ENCODE measurements around the gene PDE11A.

PDE11A gene

GRCh38 chr2:177726931-177727348, 345.6 kb downstream of the PDE11A start:
- DNase-seq (ENCODE audit: low read depth in 2 of 2): no peak

- DNase-seq (ENCODE audit: low read depth in 2 of 2): peak; percentile 1 to 2
Measured at GRCh38 chr2:177724398-177725287, 347.9 kb downstream of the PDE11A start.

DNA sequence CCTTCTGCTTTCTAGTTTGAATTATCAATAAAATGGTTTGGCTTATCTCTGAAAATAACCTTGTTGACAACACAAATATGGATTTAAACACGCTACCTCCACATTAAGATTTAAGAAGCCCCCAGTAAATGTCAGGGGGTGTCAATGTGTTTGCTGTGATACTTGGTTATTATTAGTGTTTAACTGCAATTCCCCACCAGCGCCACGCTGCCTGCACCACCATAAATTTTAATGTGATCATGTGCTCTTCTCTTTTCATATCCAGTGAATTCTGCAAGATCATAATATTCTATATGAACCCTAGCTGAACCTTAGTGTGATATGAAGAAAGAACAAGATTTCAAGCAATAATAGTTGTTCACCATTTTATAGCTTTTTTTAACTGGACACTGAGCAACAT, 349.3 kb downstream of the PDE11A start:
- DNase-seq (ENCODE audit: low read depth in 2 of 2): no peak

GRCh38 chr2:177721818-177722567, 350.6 kb downstream of the PDE11A start:
- DNase-seq (ENCODE audit: low read depth in 2 of 2): no peak

DNA sequence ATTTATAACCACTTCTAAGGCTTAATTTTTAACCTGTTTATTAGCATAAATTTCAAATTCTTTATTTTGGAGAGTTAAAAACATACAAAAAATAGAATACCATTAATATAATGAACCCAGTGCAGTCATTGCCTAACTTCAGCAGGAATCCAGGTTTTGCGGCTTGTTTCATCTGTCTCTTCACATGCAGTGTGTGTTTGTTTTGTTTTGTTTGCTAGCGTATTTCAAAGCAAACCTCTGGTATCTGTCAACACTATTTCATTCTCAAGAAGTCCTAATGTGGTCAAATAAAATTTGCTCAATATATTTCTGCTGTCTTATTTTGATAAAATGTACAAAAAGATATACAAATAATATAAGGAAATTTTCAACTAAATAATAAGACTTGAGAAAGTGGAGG, 351.5 kb downstream of the PDE11A start:
- no peak for DNase-seq (ENCODE audit: low read depth in 2 of 2)

DNA sequence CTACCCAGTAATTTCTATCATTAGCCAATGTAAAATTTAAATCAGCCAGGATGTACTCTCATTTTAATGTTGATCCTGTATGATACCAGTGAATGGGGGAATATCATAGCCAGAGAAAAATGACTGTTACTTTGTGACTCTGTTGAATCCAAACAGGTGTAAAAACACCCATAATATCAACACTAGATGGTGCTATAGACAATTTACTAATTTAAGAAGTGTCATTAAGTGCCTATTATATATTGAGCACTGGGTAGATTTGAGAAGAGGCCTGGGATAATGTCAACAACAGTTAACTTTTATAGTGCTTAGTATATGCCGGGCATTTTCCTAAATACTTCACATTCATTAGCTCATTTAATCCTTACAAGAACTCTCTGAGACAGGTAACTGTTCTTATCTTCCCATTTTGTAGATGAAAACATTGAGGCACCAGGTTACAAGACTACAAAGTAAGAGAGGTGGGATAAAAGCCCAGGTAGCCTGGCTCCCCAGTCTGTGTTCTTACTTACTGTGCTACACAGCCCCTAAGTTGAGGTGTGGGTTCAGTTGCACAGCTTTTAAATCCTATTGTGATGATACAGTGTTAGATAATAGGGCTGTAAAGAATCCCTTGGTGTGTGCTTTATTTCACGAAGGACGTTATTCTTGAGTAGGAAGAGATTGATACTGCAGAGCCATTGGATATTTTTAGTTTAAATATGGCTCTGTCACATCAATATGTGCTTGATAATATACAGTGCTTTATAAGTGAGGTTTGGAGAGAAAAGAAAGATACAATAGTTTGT, 354.6 kb downstream of the PDE11A start:
- no peak for DNase-seq (ENCODE audit: low read depth in 2 of 2)

- no peak for DNase-seq (ENCODE audit: low read depth in 2 of 2)
Measured at GRCh38 chr2:177716484-177716883, 356.1 kb downstream of the PDE11A start.

- no peak for DNase-seq (ENCODE audit: low read depth in 2 of 2)
Measured at GRCh38 chr2:177715771-177716170, 356.8 kb downstream of the PDE11A start.

DNA sequence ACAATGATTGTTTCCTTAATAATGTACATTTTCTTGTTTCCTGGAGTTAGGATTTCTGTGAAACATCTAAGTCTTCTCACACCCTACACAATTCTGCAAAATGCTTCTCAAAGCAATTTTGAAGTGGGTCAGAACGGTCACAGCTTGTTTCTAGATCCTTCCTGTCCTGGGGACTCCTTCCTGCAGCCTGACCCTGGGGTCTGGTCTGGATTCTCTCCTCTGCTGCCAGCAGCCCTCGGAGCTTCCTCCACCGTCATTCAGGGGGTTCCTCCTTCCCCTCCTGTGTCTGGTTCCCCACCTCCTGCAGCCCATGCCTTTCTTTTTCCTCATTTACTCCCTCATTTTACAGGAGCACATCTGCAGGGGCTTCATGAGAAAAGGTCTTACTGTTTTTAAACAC, 357.9 kb downstream of the PDE11A start:
- no peak for DNase-seq (ENCODE audit: low read depth in 2 of 2)

DNA sequence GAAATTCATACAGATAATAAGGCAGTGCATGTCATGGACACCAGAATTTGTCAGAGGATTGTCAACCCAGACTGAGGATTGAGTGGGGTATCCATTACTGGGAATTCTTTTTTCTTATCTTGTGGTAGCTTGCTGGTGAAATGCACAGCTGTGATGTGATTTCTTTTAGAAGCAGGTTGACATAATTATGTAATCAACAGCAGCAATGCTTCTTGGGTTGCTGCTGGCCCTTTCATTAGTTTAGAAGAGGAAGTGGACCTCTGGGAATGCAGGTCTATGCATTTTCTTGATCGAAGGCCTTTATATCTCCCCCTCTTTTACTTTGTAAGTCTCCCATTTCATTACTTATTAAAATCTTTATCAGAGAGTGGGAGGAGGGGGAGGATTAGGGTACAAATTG, 360.1 kb downstream of the PDE11A start:
- no peak for DNase-seq (ENCODE audit: low read depth in 2 of 2)

DNA sequence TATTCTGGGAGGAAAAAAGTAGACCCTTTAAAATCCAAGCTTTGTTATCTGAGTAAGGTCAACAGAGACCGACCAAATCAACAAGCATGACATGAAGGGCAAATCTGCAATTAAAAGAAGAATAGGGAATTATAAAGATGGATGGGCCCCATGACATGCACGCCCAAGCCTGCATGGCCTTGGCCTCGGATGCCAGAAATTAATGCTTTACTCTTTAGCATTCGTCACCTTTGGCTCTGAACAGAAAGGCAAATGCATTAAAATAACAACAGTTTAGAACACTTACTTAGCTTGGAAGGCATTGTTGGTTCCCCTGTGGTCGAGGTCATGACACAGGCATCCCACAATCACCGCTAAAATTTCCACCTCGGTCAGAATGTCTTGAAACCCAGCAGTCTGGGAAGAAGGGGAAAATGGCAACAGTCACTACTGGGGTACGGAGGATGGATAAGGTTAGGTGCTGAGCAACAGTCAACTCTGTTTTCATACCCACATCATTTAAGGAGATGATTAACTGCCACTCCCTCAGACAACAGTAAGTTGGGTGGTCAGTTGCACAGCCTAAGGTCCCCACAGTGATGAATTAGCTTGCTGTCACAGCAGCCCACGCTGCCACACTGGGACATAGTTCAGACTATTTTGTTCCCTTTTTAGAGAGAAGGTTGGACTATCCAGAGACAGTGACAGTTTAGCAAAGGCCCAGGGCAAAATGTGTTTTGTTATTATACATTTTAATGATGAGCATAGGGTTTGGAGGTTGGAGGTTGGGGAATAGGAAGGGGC, 360.9 kb downstream of the PDE11A start:
- no peak for DNase-seq (ENCODE audit: low read depth in 2 of 2)

- no peak for DNase-seq (ENCODE audit: low read depth in 2 of 2)
Measured at GRCh38 chr2:177710889-177711288, 361.7 kb downstream of the PDE11A start.

GRCh38 chr2:177709986-177710401, 362.6 kb downstream of the PDE11A start:
- no peak for DNase-seq (ENCODE audit: low read depth in 2 of 2)

DNA sequence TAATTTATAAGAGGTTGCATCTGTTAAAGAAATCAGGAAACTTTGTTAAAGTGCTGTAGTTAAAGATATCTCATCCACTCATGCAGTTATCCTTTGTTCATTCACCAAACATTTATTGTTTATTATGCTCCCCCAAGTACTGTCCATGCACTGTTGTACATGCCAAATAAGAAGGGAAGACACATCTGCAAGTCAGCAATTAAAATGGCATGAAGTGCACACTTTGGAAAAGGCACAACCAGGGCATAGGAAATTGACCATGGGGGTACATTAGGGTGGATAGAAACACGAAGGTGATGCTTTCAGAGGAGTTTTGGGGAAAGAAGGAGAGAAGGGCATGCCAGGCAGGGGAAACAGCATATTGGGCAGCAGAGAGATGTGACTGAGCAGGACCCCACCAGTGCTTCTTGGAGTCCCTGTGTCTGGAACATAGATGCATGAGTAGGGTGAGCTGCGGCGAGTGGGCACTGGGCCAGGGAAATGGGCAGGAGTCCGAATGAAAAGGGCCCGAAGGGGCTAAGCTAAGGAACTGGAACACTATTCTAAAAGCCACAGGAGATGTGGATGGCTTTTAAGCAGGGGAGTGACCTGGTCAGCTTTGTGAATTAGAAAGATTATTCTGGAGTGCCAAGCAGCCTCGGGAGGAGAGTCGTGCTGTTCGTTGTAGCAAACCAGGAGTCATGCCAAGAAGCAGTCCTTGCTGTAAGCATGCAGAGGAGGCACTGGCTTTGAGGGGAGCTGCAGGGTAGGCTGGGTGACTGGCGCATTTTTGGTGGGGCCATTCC, 363.7 kb downstream of the PDE11A start:
- no peak for DNase-seq (ENCODE audit: low read depth in 2 of 2)

DNA sequence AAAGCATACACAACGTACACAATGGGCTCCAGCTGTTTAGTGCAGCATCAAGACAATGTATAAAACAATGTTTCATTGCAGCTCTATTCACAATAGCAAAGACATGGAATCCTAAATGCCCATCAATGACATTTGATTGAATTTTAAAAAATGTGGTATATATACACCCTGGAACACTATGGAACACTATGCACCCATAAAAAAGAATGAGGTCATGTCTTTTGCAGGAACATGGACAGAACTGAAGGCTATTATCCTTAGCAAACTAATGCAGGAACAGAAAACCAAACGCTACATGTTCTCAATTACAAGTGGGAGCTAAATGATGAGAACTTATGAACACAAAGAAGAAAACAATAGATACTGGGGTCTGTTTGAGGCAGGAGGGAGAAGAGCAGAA, 364.5 kb downstream of the PDE11A start:
- no peak for DNase-seq (ENCODE audit: low read depth in 2 of 2)

DNA sequence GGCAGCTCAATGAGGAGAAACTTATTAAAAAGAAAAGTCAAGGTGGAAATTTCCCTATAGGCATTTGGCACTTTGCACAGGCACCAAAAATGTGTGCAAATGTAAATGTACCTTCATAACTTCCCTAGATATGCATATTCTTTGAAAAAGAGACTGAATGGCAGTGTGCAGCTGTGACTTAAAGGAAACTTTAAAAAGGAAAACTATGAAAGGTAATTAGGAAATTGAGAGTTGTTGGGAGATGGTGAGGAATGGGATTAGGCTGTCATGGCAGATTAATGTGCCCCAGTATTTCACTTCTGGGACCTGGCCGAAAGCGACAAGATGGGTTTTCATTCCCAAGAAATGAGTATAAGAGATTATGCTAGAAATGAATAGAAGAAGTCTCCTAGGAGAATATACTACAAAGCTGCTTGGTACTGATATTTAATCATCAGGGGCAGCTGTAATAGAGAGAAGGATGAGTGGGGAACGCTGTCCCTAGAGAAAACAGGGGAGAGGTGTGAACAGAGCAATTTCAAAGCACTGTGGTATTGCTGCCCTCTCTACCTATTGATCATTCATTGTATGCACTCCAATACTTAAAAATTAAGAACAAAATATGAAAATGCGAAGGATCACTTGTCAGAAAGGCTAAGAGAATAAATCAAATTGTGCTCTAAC, 366.9 kb downstream of the PDE11A start:
- DNase-seq (ENCODE audit: low read depth in 2 of 2): no peak

GRCh38 chr2:177703159-177703558, 369.4 kb downstream of the PDE11A start:
- DNase-seq (ENCODE audit: low read depth in 2 of 2): no peak

DNA sequence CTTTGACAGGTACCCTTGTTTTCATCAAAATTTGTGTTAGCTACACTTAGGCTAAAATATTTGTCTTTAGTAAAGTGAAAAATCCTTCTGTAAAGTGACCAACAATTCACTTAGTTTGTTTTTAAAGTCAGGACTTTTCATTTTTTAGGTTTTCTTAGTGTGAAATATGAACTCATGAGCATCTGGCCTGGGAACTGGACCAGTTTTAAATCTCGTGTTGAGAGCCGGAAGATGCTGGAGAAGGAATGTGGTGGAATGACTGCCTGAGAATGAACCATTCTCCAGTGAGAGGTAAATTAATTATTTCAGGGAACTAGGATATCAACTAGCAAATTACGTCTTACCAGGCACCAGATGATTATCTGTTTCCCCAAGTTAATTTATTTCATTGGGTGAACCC, 374.3 kb downstream of the PDE11A start:
- DNase-seq (ENCODE audit: low read depth in 2 of 2): no peak

GRCh38 chr2:177694348-177694747, 378.2 kb downstream of the PDE11A start:
- no peak for DNase-seq (ENCODE audit: low read depth in 2 of 2)

Data from stimulated activated CD8-positive, alpha-beta memory T cell treated with anti-CD3 and anti-CD28 coated beads, Interleukin-15, amount 100 ng/mL, for 48 hours (primary cell).